Measurements from ENCODE around the gene IQUB.
"Not testable (repeated sequence)": the region's sequence is repeated elsewhere in the genome, so short reads cannot be mapped to it uniquely, and the experiment has no call there.

Gene IQUB

DNA sequence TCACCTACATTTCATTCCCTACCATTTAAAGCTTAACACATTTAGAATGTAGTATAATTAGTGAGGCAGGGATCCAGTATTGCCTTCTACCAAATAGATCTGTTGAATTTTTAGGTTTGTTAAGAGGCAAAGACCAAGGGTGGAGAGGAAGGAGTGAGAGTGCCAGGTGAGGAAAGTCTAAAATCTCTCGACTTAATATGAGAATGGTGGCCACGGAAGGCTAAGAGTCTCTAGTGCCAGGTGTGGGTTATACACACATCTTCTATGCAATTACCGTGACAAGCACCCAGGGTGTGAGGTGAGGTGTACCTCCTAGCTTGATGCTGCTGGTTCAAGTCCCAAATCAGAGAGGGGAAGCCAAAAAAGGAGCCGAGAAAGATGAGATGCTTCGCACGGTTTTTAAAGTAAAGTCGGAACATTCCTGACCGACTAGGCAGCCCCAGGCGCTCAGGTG is 439 bp downstream of the IQUB start:
- in situ Hi-C loops (cut with MboI; ENCODE audit: low sequenced_read_pairs) = no loop called here
- Histone ChIP-seq H3K4me3 (peak overlapping the region; percentile 65), H3K27me3 (ENCODE audit: low read depth) (peaks cover 12% of the 10 kb centered on the region), H3K9me3 (no peaks in the 10 kb centered on the region), H3K36me3 (replicated peaks) (no peaks in the 10 kb centered on the region), H3K4me1 (peaks cover 13% of the 10 kb centered on the region; the same call in 1 of the 2 replicates)
- no peak for DNase-seq (ENCODE audit: low spot score in 2 of 2)

DNA sequence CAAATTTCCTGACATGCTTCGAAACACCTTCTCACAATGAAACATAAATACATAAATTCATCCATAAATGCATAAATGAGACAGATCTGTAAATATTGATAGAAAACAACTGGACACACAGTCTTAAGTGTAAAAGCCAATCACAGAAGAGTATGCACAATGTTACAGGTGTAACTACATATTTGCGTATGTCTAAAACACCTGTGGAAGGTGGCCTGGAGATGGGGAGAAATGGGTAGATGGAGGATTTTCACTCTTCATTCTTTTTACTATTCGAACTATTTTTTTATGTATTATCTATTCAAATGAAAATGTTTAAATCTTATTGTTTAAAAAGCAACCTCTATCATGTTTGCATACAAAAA is 860 bp downstream of the IQUB start:
- Histone ChIP-seq H3K36me3 (replicated peaks) (no peaks in the 10 kb centered on the region), H3K9me3 (no peaks in the 10 kb centered on the region), H3K27me3 (ENCODE audit: low read depth) (peaks cover 12% of the 10 kb centered on the region), H3K4me3 (no peak overlapping the region), H3K4me1 (peaks cover 17% of the 10 kb centered on the region; the same call in 1 of the 2 replicates)
- no peak for DNase-seq (ENCODE audit: low spot score in 2 of 2)
- in situ Hi-C loops (cut with MboI; ENCODE audit: low sequenced_read_pairs) = no loop called here

DNA sequence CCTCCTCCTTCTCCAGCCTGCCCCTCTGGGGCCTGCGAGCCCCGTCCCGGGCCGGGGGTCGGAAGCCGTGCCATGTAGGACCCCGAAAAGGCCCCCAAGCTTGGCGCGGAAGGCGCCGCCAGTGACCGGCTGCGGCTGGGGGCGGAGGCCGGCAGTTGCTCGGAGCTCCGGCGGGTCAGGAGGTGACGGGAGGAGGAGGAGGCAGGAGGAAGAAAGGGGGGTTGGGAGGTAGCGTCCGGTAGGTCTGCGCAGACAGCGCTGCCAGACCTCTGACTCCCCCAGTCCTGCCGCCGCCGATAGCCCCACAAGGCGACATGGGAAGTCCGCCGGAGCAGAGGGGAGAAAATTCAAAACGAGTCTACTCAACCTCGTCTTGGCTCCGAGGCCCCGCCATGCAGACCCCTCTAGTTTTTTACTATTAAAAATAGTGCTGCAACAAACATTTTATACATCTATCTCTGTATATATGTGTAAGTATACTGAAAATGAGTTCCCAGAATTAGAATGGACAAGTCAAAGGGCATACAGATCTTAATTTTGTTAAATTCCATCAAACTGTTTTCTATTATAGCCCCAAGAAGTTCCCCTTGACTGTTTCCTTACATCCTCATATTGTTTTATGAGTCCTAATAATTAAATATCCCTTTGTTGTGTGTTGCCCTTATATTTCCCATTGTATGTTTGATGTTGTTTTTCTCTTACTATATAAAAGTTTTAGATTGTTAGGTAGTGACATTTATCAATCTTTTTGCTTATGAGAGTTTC is 1.4 kb downstream of the IQUB start:
- Histone ChIP-seq H3K4me3 (peak overlapping the region; percentile 20), H3K4me1 (peaks cover 23% of the 10 kb centered on the region; the same call in 1 of the 2 replicates), H3K27me3 (ENCODE audit: low read depth) (peaks cover 12% of the 10 kb centered on the region)
- H3K9me3 ChIP-seq; H3K36me3 ChIP-seq (replicated peaks); in situ Hi-C loops (cut with MboI; ENCODE audit: low sequenced_read_pairs): not testable (repeated sequence)
- peak in 1 of 2 experiments; percentile 45 for DNase-seq (ENCODE audit: low spot score in 2 of 2)

DNA sequence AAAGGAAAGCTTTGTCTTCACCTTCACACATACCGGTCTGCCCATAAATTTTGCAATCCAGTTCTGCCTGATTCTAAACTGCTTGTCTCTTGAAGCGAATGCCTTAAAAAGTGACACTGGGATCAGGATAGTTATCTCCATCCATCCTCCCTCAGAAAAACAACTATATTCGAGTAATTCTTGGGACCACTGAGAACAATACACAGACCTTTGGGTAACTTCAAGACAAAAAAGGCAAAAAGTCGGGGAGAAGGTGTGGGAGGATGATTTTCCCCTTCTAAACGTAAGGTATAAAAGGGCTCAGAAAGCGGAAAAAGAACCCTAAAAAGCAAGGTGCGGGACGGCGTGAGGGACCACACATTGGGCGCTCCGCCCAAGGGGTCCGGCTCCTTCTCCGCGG is 2.1 kb downstream of the IQUB start:
- in situ Hi-C loops (cut with MboI; ENCODE audit: low sequenced_read_pairs); H3K9me3 ChIP-seq; H3K36me3 ChIP-seq (replicated peaks); DNase-seq (ENCODE audit: low spot score in 2 of 2); H3K4me3 ChIP-seq: not testable (repeated sequence)
- H3K27me3 ChIP-seq (ENCODE audit: low read depth) = peaks cover 12% of the 10 kb centered on the region
- peaks cover 24% of the 10 kb centered on the region; the same call in 1 of the 2 replicates for H3K4me1 ChIP-seq

DNA sequence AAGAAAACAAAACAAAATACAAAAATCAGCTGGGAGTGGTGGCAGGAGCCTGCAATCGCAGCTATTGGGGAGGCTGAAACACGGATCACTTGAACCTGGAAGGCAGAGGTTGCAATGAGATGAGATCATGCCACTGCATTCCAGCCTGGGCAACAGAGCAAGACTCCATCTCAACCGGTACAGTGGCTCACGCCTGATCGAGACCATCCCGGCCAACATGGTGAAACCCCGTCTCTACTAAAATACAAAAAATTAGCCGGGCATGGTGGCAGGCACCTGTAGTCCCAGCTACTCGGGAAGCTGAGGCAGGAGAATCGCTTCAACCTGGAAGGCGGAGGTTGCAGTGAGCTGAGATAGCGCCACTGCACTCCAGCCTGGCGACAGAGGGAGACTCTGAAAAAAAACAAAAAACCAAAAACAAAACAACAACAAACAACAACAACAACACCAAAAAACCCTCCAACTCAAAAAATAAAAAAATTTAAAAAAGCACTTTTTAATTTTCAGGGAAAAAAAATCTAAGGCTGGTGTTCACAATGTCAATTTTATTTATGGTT is 4.3 kb downstream of the IQUB start:
- DNase-seq (ENCODE audit: low spot score in 2 of 2); in situ Hi-C loops (cut with MboI; ENCODE audit: low sequenced_read_pairs); H3K9me3 ChIP-seq; H3K4me3 ChIP-seq; H3K36me3 ChIP-seq (replicated peaks): not testable (repeated sequence)
- Histone ChIP-seq H3K27me3 (ENCODE audit: low read depth) (peaks cover 12% of the 10 kb centered on the region), H3K4me1 (peaks cover 24% of the 10 kb centered on the region; the same call in 1 of the 2 replicates)

DNA sequence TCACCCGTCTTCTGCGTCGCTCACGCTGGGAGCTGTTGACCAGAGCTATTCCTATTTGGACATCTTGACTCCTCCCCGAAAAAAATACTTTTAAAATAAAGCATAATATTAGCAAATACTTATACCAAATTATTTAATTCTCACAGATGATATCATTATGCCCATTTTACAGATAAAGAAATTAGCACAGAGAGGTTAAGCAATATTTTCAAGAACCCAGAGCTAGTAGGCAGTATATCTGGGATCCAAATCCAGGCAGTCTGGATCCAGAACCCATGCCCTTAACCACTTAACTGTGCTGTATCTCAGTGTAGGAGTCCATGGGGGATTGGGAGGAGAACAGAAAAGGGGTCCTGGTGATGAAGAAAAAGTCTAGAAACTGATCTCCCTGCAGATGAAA is 6.1 kb downstream of the IQUB start:
- H3K4me1 ChIP-seq = peaks cover 16% of the 10 kb centered on the region; the same call in 1 of the 2 replicates
- no peak for DNase-seq (ENCODE audit: low spot score in 2 of 2)
- no peaks in the 10 kb centered on the region for H3K36me3 ChIP-seq (replicated peaks)
- no peaks in the 10 kb centered on the region for H3K9me3 ChIP-seq
- in situ Hi-C loops (cut with MboI; ENCODE audit: low sequenced_read_pairs) = no loop called here
- peaks cover 5% of the 10 kb centered on the region for H3K27me3 ChIP-seq (ENCODE audit: low read depth)
- H3K4me3 ChIP-seq = peak overlapping the region; percentile 35

DNA sequence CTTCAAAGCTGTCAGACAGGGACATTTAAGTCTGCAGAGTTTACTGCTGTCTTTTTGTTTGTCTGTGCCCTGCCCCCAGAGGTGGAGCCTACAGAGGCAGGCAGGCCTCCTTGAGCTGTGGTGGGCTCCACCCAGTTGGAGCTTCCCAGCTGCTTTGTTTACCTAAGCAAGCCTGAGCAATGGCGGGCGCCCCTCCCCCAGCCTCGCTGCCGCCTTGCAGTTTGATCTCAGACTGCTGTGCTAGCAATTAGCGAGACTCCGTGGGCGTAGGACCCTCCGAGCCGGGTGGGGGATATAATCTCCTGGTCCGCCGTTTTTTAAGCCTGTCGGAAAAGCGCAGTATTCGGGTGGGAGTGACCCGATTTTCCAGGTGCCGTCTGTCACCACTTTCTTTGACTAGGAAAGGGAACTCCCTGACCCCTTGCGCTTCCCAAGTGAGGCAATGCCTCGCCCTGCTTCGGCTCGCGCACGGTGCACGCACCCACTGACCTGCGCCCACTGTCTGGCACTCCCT is 6.6 kb downstream of the IQUB start:
- H3K4me3 ChIP-seq = peak overlapping the region; percentile 35
- DNase-seq (ENCODE audit: low spot score in 2 of 2); H3K36me3 ChIP-seq (replicated peaks); H3K27me3 ChIP-seq (ENCODE audit: low read depth); H3K9me3 ChIP-seq; in situ Hi-C loops (cut with MboI; ENCODE audit: low sequenced_read_pairs): not testable (repeated sequence)
- H3K4me1 ChIP-seq = peaks cover 14% of the 10 kb centered on the region; the same call in 1 of the 2 replicates

DNA sequence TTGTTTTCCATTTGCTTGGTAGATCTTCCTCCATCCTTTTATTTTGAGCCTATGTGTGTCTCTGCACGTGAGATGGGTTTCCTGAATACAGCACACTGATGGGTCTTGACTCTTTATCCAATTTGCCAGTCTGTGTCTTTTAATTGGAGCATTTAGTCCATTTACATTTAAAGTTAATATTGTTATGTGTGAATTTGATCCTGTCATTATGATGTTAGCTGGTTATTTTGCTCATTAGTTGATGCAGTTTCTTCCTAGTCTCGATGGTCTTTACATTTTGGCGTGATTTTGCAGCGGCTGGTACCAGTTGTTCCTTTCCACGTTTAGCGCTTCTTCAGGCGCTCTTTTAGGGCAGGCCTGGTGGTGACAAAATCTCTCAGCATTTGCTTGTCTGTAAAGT is 7.9 kb downstream of the IQUB start:
- H3K27me3 ChIP-seq (ENCODE audit: low read depth); H3K4me3 ChIP-seq; H3K9me3 ChIP-seq; H3K36me3 ChIP-seq (replicated peaks); DNase-seq (ENCODE audit: low spot score in 2 of 2); in situ Hi-C loops (cut with MboI; ENCODE audit: low sequenced_read_pairs): not testable (repeated sequence)
- H3K4me1 ChIP-seq = peaks cover 14% of the 10 kb centered on the region; the same call in 1 of the 2 replicates

DNA sequence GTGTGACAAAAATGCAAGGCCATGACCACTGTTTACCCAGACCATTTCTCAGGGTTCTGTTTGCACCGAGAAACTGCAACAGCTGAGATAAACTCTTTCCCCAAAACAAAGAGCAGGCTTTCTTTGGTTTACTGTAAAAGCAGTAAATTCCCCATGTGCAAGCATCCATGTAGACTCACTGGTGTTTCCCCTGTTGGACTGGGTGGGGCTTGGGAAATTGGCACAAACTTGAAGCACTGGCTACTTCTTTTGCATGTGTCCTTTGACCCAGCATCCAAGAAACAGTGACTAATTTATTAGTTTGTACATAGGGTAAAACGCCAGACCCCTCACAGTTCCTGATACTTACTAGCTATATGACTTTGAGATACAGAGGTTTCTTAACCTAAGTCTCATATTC is 12.3 kb downstream of the IQUB start:
- no peak for DNase-seq (ENCODE audit: low spot score in 2 of 2)
- H3K27me3 ChIP-seq (ENCODE audit: low read depth) = no peaks in the 10 kb centered on the region
- H3K4me3 ChIP-seq = no peak overlapping the region
- in situ Hi-C loops (cut with MboI; ENCODE audit: low sequenced_read_pairs) = no loop called here
- H3K4me1 ChIP-seq = peaks cover 2% of the 10 kb centered on the region; the same call in 1 of the 2 replicates
- H3K36me3 ChIP-seq (replicated peaks) = no peaks in the 10 kb centered on the region
- no peaks in the 10 kb centered on the region for H3K9me3 ChIP-seq

DNA sequence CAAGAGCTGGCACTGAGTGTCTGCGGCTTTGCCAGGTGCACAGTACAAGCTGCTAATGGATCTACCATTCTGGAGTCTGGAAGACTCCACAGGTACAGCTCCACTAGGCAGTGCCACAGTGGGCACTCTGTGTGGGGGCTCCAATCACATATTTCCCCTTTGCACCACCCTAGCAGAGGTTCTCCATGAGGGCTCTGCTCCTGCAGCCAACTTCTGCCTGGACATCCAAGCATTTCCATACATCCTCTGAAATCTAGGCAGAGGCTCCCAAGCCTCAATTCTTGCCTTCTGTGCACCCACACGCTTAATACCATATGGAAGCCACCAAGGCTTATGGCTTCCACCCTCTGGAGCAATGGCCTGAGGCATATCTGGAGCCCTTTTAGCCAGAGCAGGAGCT is 29.2 kb downstream of the IQUB start:
- no peaks in the 10 kb centered on the region for H3K9me3 ChIP-seq
- DNase-seq (ENCODE audit: low spot score in 2 of 2) = no peak
- in situ Hi-C loops (cut with MboI; ENCODE audit: low sequenced_read_pairs) = no loop called here
- H3K4me3 ChIP-seq = no peak overlapping the region
- H3K4me1 ChIP-seq = peaks cover 12% of the 10 kb centered on the region
- no peaks in the 10 kb centered on the region for H3K36me3 ChIP-seq (replicated peaks)
- no peaks in the 10 kb centered on the region for H3K27me3 ChIP-seq (ENCODE audit: low read depth)

DNA sequence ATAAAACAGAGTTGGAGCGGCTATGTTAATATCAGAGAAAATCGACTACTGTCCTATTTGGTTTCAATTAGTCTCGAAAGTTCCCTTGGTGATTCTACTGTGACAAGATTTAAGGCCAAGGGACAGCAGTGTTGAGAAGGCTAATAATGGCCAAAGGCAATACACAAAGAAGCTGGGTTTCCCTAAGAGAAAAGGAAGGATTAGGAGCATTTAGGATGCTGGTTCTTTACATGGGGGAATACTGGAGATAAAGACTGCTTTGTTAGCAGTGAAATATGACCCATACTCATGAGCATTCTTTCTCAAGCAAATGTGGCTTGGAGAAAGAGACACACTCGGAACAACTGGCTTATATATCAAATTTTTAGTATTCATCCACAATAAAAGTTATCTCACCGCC is 32.2 kb downstream of the IQUB start:
- H3K36me3 ChIP-seq (replicated peaks) = no peaks in the 10 kb centered on the region
- peak; percentile 27 to 89 for DNase-seq (ENCODE audit: low spot score in 2 of 2)
- 0 out of 2 replicates have a peak, but pooled peaks cover 2% of the 10 kb centered on the region for H3K27me3 ChIP-seq (ENCODE audit: low read depth)
- in situ Hi-C loops (cut with MboI; ENCODE audit: low sequenced_read_pairs) = no loop called here
- H3K9me3 ChIP-seq = no peaks in the 10 kb centered on the region
- peaks cover 18% of the 10 kb centered on the region for H3K4me1 ChIP-seq
- no peak overlapping the region for H3K4me3 ChIP-seq

DNA sequence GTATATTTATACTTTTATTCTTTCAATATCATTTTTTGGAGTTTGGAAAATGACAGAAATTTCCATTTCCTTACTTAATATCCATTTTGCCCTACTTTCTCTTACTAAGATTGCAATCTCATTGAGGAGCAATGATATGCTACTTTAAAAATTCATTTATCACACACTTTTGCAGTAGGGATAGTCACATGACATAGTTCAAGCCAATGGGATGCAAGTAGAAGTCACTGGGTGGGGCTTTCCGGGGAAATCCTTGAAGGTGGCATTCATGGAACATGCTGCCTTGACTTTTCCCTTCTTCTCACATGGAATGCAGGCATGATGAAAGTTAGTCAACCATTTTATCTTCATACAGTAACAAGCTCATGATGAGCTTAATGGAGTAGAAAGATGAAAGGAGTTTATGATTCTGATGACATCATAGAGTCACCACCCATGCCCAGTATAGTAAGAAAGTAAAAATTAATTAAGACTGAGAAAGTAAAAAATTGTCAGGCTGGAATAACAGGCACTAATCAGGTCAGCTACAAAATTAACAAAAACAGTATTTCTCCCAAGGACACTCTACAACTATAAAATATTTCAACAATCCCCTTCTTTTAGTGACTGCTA is 33.4 kb downstream of the IQUB start:
- in situ Hi-C loops (cut with MboI; ENCODE audit: low sequenced_read_pairs) = no loop called here
- Histone ChIP-seq H3K27me3 (ENCODE audit: low read depth) (0 out of 2 replicates have a peak, but pooled peaks cover 5% of the 10 kb centered on the region), H3K4me1 (peaks cover 20% of the 10 kb centered on the region), H3K9me3 (no peaks in the 10 kb centered on the region), H3K36me3 (replicated peaks) (no peaks in the 10 kb centered on the region), H3K4me3 (no peak overlapping the region)
- DNase-seq (ENCODE audit: low spot score in 2 of 2) = no peak

DNA sequence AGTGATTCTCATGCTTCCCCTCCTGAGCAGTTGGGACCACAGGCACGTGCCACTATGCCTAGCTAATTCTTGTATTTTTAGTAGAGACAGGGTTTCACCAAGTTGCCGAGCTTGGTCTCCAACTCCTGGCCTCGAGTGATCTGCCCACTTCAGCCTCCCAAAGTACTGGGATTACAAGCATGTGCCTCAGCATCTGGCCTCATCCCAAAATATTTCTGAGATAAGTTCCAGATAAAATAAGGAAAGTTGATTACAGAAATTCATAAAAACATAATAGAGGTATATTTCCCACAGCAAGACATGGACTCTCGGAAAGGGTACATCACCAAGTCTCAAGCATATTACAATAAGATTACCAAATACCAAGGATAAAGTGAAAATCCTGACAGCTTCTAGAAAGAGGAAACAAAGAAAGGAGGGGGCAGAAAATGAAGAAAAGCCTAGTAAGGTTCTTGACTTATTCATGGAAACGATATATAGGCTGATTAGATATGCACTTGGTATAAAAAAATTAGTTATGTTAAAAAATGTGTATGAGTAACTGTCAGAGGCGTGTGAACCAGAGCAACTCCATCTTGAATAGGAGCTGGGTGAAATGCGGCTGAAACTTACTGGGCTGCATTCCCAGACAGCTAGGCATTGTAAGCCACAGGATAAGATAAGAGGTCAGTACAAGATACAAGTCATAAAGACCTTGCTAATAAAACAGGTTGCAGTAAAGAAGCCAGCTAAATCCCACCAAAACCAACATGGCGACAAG is 35.0 kb downstream of the IQUB start:
- H3K36me3 ChIP-seq (replicated peaks) = no peaks in the 10 kb centered on the region
- 0 out of 2 replicates have a peak, but pooled peaks cover 5% of the 10 kb centered on the region for H3K27me3 ChIP-seq (ENCODE audit: low read depth)
- DNase-seq (ENCODE audit: low spot score in 2 of 2) = no peak
- H3K4me1 ChIP-seq = peaks cover 20% of the 10 kb centered on the region
- in situ Hi-C loops (cut with MboI; ENCODE audit: low sequenced_read_pairs) = no loop called here
- no peak overlapping the region for H3K4me3 ChIP-seq
- no peaks in the 10 kb centered on the region for H3K9me3 ChIP-seq

Measured in HAP-1 (cell line).